Loucy (cell line): ENCODE data around the gene PPP2R1A.

ENCODE experiments used
- H2AFZ ChIP-seq: fragments of 200-600 bp; sonication (generic); 2 replicates; pipeline ENCODE4 v1.6.0; 2016; ENCODE audit warnings: antibody characterized with exemption, mild to moderate bottlenecking, low read length, moderate library complexity
- H3F3A ChIP-seq: fragments of 200-600 bp; 2 replicates; pipeline ENCODE4 v1.6.0; 2016; ENCODE audit warnings: antibody characterized with exemption, low read depth, mild to moderate bottlenecking
- H3K27me3 ChIP-seq: fragments of 200-600 bp; sonication (generic); 2 replicates; pipeline ENCODE4 v1.6.1; 2014; ENCODE audit warnings: low read length, mild to moderate bottlenecking; ENCODE audit not compliant: insufficient read depth, poor library complexity, severe bottlenecking
- H3K36me3 ChIP-seq: fragments of 200-600 bp; sonication (generic); 2 replicates; pipeline ENCODE4 v1.6.1; 2016; ENCODE audit warnings: low read length; ENCODE audit not compliant: insufficient read depth
- H3K4me1 ChIP-seq: fragments of 200-600 bp; sonication (generic); 2 replicates; pipeline ENCODE4 v1.5.1; 2014; ENCODE audit warnings: low read length, mild to moderate bottlenecking; ENCODE audit not compliant: insufficient read depth, poor library complexity, severe bottlenecking
- H3K4me2 ChIP-seq: fragments of 200-600 bp; sonication (generic); 2 replicates; pipeline ENCODE4 v1.6.0; 2014; ENCODE audit warnings: antibody characterized with exemption, low read length, low read depth, mild to moderate bottlenecking; ENCODE audit not compliant: poor library complexity, severe bottlenecking
- H3K4me3 ChIP-seq: fragments of 200-600 bp; sonication (generic); 2 replicates; pipeline ENCODE4 v1.5.1; 2014; ENCODE audit warnings: low read length, mild to moderate bottlenecking, mixed read lengths; ENCODE audit not compliant: poor library complexity, severe bottlenecking
- H3K79me2 ChIP-seq: fragments of 200-600 bp; sonication (generic); 2 replicates; pipeline ENCODE4 v1.6.1; 2014; ENCODE audit warnings: low read length; ENCODE audit not compliant: insufficient read depth
- H3K9ac ChIP-seq: fragments of 200-600 bp; sonication (generic); 2 replicates; pipeline ENCODE4 v1.6.0; 2014; ENCODE audit warnings: mild to moderate bottlenecking, low read depth, low read length, moderate library complexity; ENCODE audit not compliant: poor library complexity, severe bottlenecking
- H3K9me2 ChIP-seq: fragments of 200-600 bp; sonication (generic); replicated peaks from 2 replicates; pipeline ENCODE4 v1.6.1; 2016; ENCODE audit warnings: low read depth, low read length, mixed read lengths
- H3K9me3 ChIP-seq: fragments of 200-600 bp; sonication (generic); 2 replicates; pipeline ENCODE4 v1.6.1; 2014; ENCODE audit warnings: mild to moderate bottlenecking, antibody characterized with exemption, low read length, low read depth; ENCODE audit not compliant: insufficient read depth
- H4K20me1 ChIP-seq: fragments of 200-600 bp; sonication (generic); 2 replicates; pipeline ENCODE4 v1.6.0; 2014; ENCODE audit warnings: antibody characterized with exemption, low read length, mild to moderate bottlenecking; ENCODE audit not compliant: insufficient read depth, poor library complexity, severe bottlenecking
- CTCF ChIP-seq: fragments of 200-600 bp; sonication (generic); conservative IDR thresholded peaks from 2 replicates; pipeline ENCODE4 v1.5.1; 2014; ENCODE audit warnings: mild to moderate bottlenecking, antibody characterized with exemption, low read length
- EZH2phosphoT487 ChIP-seq: fragments of 200-600 bp; IDR thresholded peaks from 2 replicates; pipeline ENCODE4 v1.6.1; 2018; ENCODE audit warnings: antibody characterized with exemption, mild to moderate bottlenecking, moderate library complexity, borderline replicate concordance

Gene PPP2R1A

DNA sequence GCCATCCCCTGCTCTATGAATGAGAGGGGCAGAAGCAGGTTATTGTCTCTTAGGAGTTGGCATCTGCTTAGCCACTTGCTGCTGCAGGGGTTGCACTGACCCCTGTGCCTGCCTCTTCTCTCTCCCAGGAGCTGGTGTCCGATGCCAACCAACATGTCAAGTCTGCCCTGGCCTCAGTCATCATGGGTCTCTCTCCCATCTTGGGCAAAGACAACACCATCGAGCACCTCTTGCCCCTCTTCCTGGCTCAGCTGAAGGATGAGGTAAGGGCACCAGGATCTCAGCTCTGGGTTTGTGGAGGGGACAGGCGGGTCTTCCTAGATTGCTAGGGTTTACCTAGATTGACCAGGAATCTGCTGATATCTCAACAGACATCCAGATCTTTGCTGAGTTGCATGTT lies 26.5 kb downstream of the PPP2R1A start:
- no peak overlapping the region for H3K9ac ChIP-seq
- no peaks in the 10 kb centered on the region for H3K4me1 ChIP-seq
- H3K9me2 ChIP-seq: no peaks in the 10 kb centered on the region
- peaks cover 97% of the 10 kb centered on the region for H3K36me3 ChIP-seq
- no peak overlapping the region for H2AFZ ChIP-seq
- H3K9me3 ChIP-seq: no peaks in the 10 kb centered on the region
- no peak overlapping the region for H3K4me2 ChIP-seq
- H3K4me3 ChIP-seq: no peak overlapping the region
- H3K79me2 ChIP-seq: no peaks in the 10 kb centered on the region
- H3F3A ChIP-seq: no peaks in the 10 kb centered on the region
- TF ChIP-seq EZH2phosphoT487 (no peak), CTCF (no peak)
- H4K20me1 ChIP-seq: no peaks in the 10 kb centered on the region
- H3K27me3 ChIP-seq: no peaks in the 10 kb centered on the region

- TF ChIP-seq CTCF (no peak), EZH2phosphoT487 (no peak)
- H3K4me2 ChIP-seq: no peak overlapping the region
- H2AFZ ChIP-seq: no peak overlapping the region
- H3K9me3 ChIP-seq: no peaks in the 10 kb centered on the region
- no peaks in the 10 kb centered on the region for H3K4me1 ChIP-seq
- no peaks in the 10 kb centered on the region for H3K79me2 ChIP-seq
- H3K9ac ChIP-seq: no peak overlapping the region
- H3F3A ChIP-seq: no peaks in the 10 kb centered on the region
- H4K20me1 ChIP-seq: no peaks in the 10 kb centered on the region
- H3K36me3 ChIP-seq: peaks cover 97% of the 10 kb centered on the region; the same call in 1 of the 2 replicates
- H3K4me3 ChIP-seq: no peak overlapping the region
- no peaks in the 10 kb centered on the region for H3K27me3 ChIP-seq
- no peaks in the 10 kb centered on the region for H3K9me2 ChIP-seq
Measured at GRCh38 chr19:52217576-52217975, 27.7 kb downstream of the PPP2R1A start.

- no peaks in the 10 kb centered on the region for H3K4me1 ChIP-seq
- no peaks in the 10 kb centered on the region for H3K9me2 ChIP-seq
- no peak overlapping the region for H2AFZ ChIP-seq
- H3K4me3 ChIP-seq: no peak overlapping the region
- H3F3A ChIP-seq: no peaks in the 10 kb centered on the region
- H3K4me2 ChIP-seq: no peak overlapping the region
- no peaks in the 10 kb centered on the region for H3K79me2 ChIP-seq
- H3K36me3 ChIP-seq: peaks cover 97% of the 10 kb centered on the region; the same call in 1 of the 2 replicates
- no peaks in the 10 kb centered on the region for H3K27me3 ChIP-seq
- H3K9ac ChIP-seq: no peak overlapping the region
- no peaks in the 10 kb centered on the region for H3K9me3 ChIP-seq
- TF ChIP-seq CTCF: no peak
- no peak for TF ChIP-seq EZH2phosphoT487
- no peaks in the 10 kb centered on the region for H4K20me1 ChIP-seq
Measured at GRCh38 chr19:52219611-52220010, 29.8 kb downstream of the PPP2R1A start.
